Thyroid gland (tissue), 4 donors: Measurements from ENCODE around the gene CFAP299. TPM values are rescaled to one million over a fixed set of nuclear protein-coding genes. Genes with fewer than 3 reads are reported as not detected.
A peak's percentile ranks its signal among the peaks of the same experiment; 100 is the strongest.

ENCODE experiments used
- DNase-seq, 2 donors: peaks; one replicate each; pipeline ENCODE4 v3.0.0-alpha.2; 2019
- H3K27ac ChIP-seq, 3 donors: fragments of 200-600 bp; sonication (generic); 1 replicate in 2 of 3; 2 replicates in 1 of 3; pipeline ENCODE4 v1.5.1; 2016 to 2019; ENCODE audit warnings: mild to moderate bottlenecking in 1 of 3, moderate library complexity in 1 of 3
- H3K27me3 ChIP-seq: fragments of 200-600 bp; sonication (generic); one replicate; pipeline ENCODE4 v1.5.1; 2019
- H3K36me3 ChIP-seq, 2 donors: fragments of 200-600 bp; sonication (generic); one replicate each; pipeline ENCODE4 v1.5.1; 2016 to 2019
- H3K4me1 ChIP-seq, 2 donors: fragments of 200-600 bp; sonication (generic); one replicate each; pipeline ENCODE4 v1.5.1; 2017 to 2019
- H3K4me3 ChIP-seq, 3 donors: fragments of 200-600 bp; sonication (generic); replicated peaks in 1 of 3; 1 replicate in 2 of 3; 2 replicates in 1 of 3; pipeline ENCODE4 v1.5.1; 2016; ENCODE audit warnings: mild to moderate bottlenecking in 1 of 3
- H3K9me3 ChIP-seq: fragments of 200-600 bp; sonication (generic); one replicate; pipeline ENCODE4 v1.5.1; 2017
- CTCF ChIP-seq, 6 experiments: fragments of 200-600 bp in 3 of 6; fragments of 450-650 bp in 3 of 6; sonication (generic) in 3 of 6; IDR thresholded peaks; one replicate each; pipeline ENCODE4 v1.5.1; 2016 to 2019; ENCODE audit warnings: antibody characterized with exemption in 6 of 6, mild to moderate bottlenecking in 2 of 6, inconsistent platforms in 1 of 6, moderate library complexity in 1 of 6
- POLR2A ChIP-seq, 2 donors: fragments of 450-650 bp; IDR thresholded peaks; one replicate each; pipeline ENCODE4 v1.6.1; 2017; ENCODE audit warnings: antibody characterized with exemption in 2 of 2, mild to moderate bottlenecking in 2 of 2, moderate library complexity in 1 of 2
- whole genome bisulfite sequencing, 2 donors: methylation state at CpG; one replicate each; pipeline ENCODE4 v1.1.5; 2017; 5-methylcytosine and 5-hydroxymethylcytosine counted together
- intact Hi-C: fragments of 100-400 bp; cut with DNase I; formaldehyde crosslinking; loops from one replicate; pipeline ENCODE4 v1.15.1; 2023
- total RNA-seq, 4 donors: library from RNA; depleted of rRNA; stranded (reverse); fragments of >200 nt; gene quantifications; one replicate each; pipeline ENCODE4 v1.2.3, GENCODE V29; 2016

Gene CFAP299
- total RNA-seq, 4 donors from 2014 or later: 1.3 to 2.8 (median 2.7) TPM; not detected in 1

- intact Hi-C loops: loop anchor here (10.0 kb wide), 1 partner anchor 99 kb away; no protein-coding TSS in a partner anchor
- WGBS, 2 donors: 82 to 85% methylated on average over 6 of the region's 6 CpGs
- Histone ChIP-seq H3K4me1 (peaks cover 0 to 21% of the 10 kb centered on the region in 2 donors), H3K27ac (no peak overlapping the region), H3K36me3 (no peaks in the 10 kb centered on the region), H3K9me3 (no peaks in the 10 kb centered on the region), H3K4me3 (no peak overlapping the region), H3K27me3 (no peaks in the 10 kb centered on the region)
- TF ChIP-seq POLR2A (IDR thresholded peaks at IDR 0.05) (no peak), CTCF (IDR thresholded peaks at IDR 0.05) (no peak)
- no peak for DNase-seq
Measured at GRCh38 chr4:80324171-80324570, 11.4 kb upstream of the CFAP299 start.

- intact Hi-C loops: no loop called here
Measured at GRCh38 chr4:80331693-80332092, 3.8 kb upstream of the CFAP299 start.

GRCh38 chr4:80333121-80333520 is 2.4 kb upstream of the CFAP299 start:
- WGBS, 2 donors: 61 to 76% methylated on average over 4 of the region's 4 CpGs
- intact Hi-C loops: no loop called here

More at GRCh38 chr4:80331693-80332092, 3.8 kb upstream of the CFAP299 start:
- Histone ChIP-seq H3K4me3 (no peak overlapping the region), H3K9me3 (no peaks in the 10 kb centered on the region), H3K36me3 (no peaks in the 10 kb centered on the region), H3K27me3 (no peaks in the 10 kb centered on the region), H3K27ac (no peak overlapping the region), H3K4me1 (peaks cover 0 to 10% of the 10 kb centered on the region in 2 donors)
- no peak for DNase-seq
- 75 to 80% methylated on average over 2 of the region's 2 CpGs for WGBS, 2 donors
- no peak for TF ChIP-seq CTCF (IDR thresholded peaks at IDR 0.05)
- TF ChIP-seq POLR2A (IDR thresholded peaks at IDR 0.05): no peak

GRCh38 chr4:80334568-80334967 is 962 bp upstream of the CFAP299 start:
- Histone ChIP-seq H3K4me3 (no peak overlapping the region), H3K36me3 (no peaks in the 10 kb centered on the region), H3K9me3 (no peaks in the 10 kb centered on the region), H3K4me1 (no peaks in the 10 kb centered on the region), H3K27me3 (no peaks in the 10 kb centered on the region), H3K27ac (no peak overlapping the region)
- 88 to 89% methylated on average over 1 of the region's 1 CpG for WGBS, 2 donors
- TF ChIP-seq CTCF (IDR thresholded peaks at IDR 0.05): no peak
- no peak for TF ChIP-seq POLR2A (IDR thresholded peaks at IDR 0.05)
- intact Hi-C loops: no loop called here
- DNase-seq: no peak

More at GRCh38 chr4:80333121-80333520, 2.4 kb upstream of the CFAP299 start:
- H3K27ac ChIP-seq: no peak overlapping the region
- H3K36me3 ChIP-seq: no peaks in the 10 kb centered on the region
- DNase-seq: no peak
- no peaks in the 10 kb centered on the region for H3K27me3 ChIP-seq
- no peak overlapping the region for H3K4me3 ChIP-seq
- peaks cover 0 to 4% of the 10 kb centered on the region in 2 donors for H3K4me1 ChIP-seq
- H3K9me3 ChIP-seq: no peaks in the 10 kb centered on the region
- TF ChIP-seq CTCF (IDR thresholded peaks at IDR 0.05) (no peak), POLR2A (IDR thresholded peaks at IDR 0.05) (no peak)

GRCh38 chr4:80335226-80335553 is 340 bp upstream of the CFAP299 start:
- no peaks in the 10 kb centered on the region for H3K27me3 ChIP-seq
- peak overlapping the region; percentile 1 to 79 (median 40) for H3K4me3 ChIP-seq
- 11 to 24% methylated on average over 3 of the region's 3 CpGs for WGBS, 2 donors
- intact Hi-C loops: no loop called here
- H3K4me1 ChIP-seq: no peaks in the 10 kb centered on the region
- no peaks in the 10 kb centered on the region for H3K36me3 ChIP-seq
- H3K27ac ChIP-seq: no peak overlapping the region
- TF ChIP-seq CTCF (IDR thresholded peaks at IDR 0.05) (no peak), POLR2A (IDR thresholded peaks at IDR 0.05) (no peak)
- no peak for DNase-seq
- no peaks in the 10 kb centered on the region for H3K9me3 ChIP-seq
